ENCODE results near the gene KRTAP3-1. TPM values are rescaled to one million over a fixed set of nuclear protein-coding genes. Genes with fewer than 3 reads are reported as not detected.
"Not testable (repeated sequence)": the region's sequence is repeated elsewhere in the genome, so short reads cannot be mapped to it uniquely, and the experiment has no call there.

The KRTAP3-1 gene
- total RNA-seq, 1 donor from 2014 or later, result not detected

DNA sequence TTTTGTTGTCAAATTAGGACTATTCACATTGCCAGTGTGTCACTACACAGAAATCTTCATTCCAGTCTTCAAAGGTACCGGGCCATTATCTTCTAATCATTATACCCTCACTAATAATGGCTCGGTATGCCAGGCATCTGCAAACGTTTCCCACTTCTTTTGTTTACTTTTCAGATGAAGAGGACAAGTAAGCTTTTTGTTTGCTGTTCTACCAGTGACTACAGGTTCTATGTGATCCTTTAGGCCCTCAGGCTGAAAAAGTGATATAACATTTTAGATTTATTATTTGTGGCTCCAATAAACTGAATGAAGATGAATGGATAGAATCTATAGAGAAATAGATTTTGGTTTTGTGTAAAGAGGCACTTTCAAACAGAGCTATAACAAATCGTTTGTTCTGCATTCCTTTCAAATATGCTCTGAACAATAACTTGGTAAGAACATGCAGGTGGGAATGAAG is 403 bp upstream of the KRTAP3-1 start:
- Mint-ChIP-seq H3K36me3 (ENCODE audit: unreplicated experiment) (no peaks in the 10 kb centered on the region), H3K4me1 (ENCODE audit: low read depth, unreplicated experiment) (peaks cover 17% of the 10 kb centered on the region), H3K27me3 (ENCODE audit: unreplicated experiment) (peaks cover 8% of the 10 kb centered on the region), H3K4me3 (ENCODE audit: unreplicated experiment) (no peak overlapping the region), H3K9me3 (ENCODE audit: unreplicated experiment) (peaks cover 6% of the 10 kb centered on the region), H3K27ac (ENCODE audit: unreplicated experiment) (no peak overlapping the region)
- TF ChIP-seq, protein P1, sequence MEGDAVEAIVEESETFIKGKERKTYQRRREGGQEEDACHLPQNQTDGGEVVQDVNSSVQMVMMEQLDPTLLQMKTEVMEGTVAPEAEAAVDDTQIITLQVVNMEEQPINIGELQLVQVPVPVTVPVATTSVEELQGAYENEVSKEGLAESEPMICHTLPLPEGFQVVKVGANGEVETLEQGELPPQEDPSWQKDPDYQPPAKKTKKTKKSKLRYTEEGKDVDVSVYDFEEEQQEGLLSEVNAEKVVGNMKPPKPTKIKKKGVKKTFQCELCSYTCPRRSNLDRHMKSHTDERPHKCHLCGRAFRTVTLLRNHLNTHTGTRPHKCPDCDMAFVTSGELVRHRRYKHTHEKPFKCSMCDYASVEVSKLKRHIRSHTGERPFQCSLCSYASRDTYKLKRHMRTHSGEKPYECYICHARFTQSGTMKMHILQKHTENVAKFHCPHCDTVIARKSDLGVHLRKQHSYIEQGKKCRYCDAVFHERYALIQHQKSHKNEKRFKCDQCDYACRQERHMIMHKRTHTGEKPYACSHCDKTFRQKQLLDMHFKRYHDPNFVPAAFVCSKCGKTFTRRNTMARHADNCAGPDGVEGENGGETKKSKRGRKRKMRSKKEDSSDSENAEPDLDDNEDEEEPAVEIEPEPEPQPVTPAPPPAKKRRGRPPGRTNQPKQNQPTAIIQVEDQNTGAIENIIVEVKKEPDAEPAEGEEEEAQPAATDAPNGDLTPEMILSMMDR (IDR thresholded peaks at IDR 0.05; ENCODE audit: partially characterized antibody, unreplicated experiment), result no peak
- DNase-seq, result no peak

DNA sequence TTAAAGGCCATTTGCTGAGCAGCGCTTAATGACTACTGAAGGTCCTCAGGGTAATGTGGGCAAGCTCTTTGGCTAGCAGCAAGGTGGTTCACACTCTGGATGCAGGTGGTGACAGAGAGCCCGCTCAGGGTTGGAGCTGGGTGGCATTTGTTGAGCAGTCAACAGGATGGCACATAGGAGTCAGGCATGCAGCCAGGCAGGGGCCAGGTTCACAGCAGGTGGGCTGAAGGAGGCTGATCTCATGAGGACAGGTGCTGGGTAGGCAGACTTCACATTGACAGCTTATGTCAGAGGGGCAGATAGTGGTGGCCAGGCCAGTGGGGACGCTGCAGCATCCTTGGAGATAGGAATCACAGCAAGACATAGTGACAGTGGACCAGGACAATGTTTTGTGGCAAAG is 4.5 kb downstream of the KRTAP3-1 start:
- no peaks in the 10 kb centered on the region for H3K36me3 Mint-ChIP-seq (ENCODE audit: unreplicated experiment)
- H3K27ac Mint-ChIP-seq (ENCODE audit: unreplicated experiment), result no peak overlapping the region
- peaks cover 8% of the 10 kb centered on the region for H3K9me3 Mint-ChIP-seq (ENCODE audit: unreplicated experiment)
- H3K4me3 Mint-ChIP-seq (ENCODE audit: unreplicated experiment), result no peak overlapping the region
- TF ChIP-seq, protein P1 (IDR thresholded peaks at IDR 0.05; ENCODE audit: partially characterized antibody, unreplicated experiment), result no peak
- H3K27me3 Mint-ChIP-seq (ENCODE audit: unreplicated experiment), result peaks cover 8% of the 10 kb centered on the region
- peaks cover 16% of the 10 kb centered on the region for H3K4me1 Mint-ChIP-seq (ENCODE audit: low read depth, unreplicated experiment)
- no peak for DNase-seq

DNA sequence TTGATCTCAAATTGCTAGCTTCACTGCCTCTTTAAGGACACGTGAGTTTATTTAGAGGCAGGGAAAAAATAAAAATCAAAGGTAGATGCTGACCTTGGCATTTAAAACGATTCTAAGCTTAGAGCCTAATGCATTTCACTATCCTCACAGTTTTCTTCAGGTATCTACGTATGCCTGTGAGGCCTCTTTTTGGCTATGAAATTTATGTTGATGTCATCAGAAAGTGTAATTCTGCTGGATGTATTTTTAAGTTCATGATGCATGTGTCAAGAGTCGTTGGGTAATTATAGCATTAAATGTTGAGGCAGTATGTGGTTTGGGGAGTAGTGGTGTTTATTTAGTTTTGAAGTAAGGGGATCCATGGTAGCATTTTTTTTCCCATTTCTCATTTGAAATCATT is 5.0 kb downstream of the KRTAP3-1 start:
- Mint-ChIP-seq H3K36me3 (ENCODE audit: unreplicated experiment) (no peaks in the 10 kb centered on the region), H3K27me3 (ENCODE audit: unreplicated experiment) (peaks cover 9% of the 10 kb centered on the region), H3K4me1 (ENCODE audit: low read depth, unreplicated experiment) (peaks cover 18% of the 10 kb centered on the region), H3K27ac (ENCODE audit: unreplicated experiment) (no peak overlapping the region), H3K4me3 (ENCODE audit: unreplicated experiment) (no peak overlapping the region), H3K9me3 (ENCODE audit: unreplicated experiment) (peaks cover 10% of the 10 kb centered on the region)
- no peak for DNase-seq
- TF ChIP-seq, protein P1 (IDR thresholded peaks at IDR 0.05; ENCODE audit: partially characterized antibody, unreplicated experiment), result no peak

DNA sequence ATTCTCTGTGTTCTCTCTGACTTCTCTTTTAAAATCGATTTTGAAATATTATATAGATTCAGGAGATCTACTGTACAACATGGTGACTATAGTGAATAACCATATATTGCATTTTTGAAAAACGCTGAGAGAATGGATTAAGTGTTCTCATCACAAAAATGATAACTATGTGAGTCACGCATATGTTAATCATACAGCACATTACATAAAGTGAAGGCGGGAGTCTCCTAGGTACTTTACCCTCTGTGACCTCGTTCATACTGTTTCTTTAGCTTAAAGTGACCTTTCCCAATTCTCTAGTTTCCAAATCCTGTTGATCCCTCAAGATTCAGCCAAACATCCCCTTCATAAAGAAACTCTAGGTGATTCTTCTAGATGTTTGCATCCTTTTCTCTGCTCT is 6.1 kb downstream of the KRTAP3-1 start:
- H3K27me3 Mint-ChIP-seq (ENCODE audit: unreplicated experiment), result peaks cover 5% of the 10 kb centered on the region
- H3K4me1 Mint-ChIP-seq (ENCODE audit: low read depth, unreplicated experiment), result peaks cover 11% of the 10 kb centered on the region
- peaks cover 6% of the 10 kb centered on the region for H3K9me3 Mint-ChIP-seq (ENCODE audit: unreplicated experiment)

DNA sequence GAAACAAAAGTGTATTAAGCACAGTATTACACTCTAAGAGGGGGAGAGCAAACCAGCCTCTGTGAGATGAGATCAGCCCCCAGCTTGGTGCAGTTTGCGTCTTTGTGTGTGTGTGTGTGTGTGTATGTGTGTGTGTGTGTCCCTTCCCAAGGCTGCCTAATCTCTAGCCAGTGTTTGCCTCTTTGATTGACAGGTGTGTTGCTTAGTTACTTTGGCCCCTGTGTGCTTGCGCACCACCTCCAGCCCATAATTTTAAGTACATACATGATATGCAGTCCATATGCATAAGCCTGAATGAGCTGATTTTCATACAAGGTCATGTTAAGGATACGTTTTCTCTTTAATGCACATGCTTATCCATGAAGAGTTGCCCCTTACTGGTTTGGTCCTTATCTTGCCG is 7.1 kb downstream of the KRTAP3-1 start:
- TF ChIP-seq, protein P1 (IDR thresholded peaks at IDR 0.05; ENCODE audit: partially characterized antibody, unreplicated experiment), result no peak
- no peak overlapping the region for H3K27ac Mint-ChIP-seq (ENCODE audit: unreplicated experiment)
- H3K36me3 Mint-ChIP-seq (ENCODE audit: unreplicated experiment), result no peaks in the 10 kb centered on the region
- H3K4me1 Mint-ChIP-seq (ENCODE audit: low read depth, unreplicated experiment), result peaks cover 11% of the 10 kb centered on the region
- peaks cover 6% of the 10 kb centered on the region for H3K9me3 Mint-ChIP-seq (ENCODE audit: unreplicated experiment)
- DNase-seq, result no peak
- peaks cover 5% of the 10 kb centered on the region for H3K27me3 Mint-ChIP-seq (ENCODE audit: unreplicated experiment)
- H3K4me3 Mint-ChIP-seq (ENCODE audit: unreplicated experiment), result no peak overlapping the region

More for the DNA sequence above, 6.1 kb downstream of the KRTAP3-1 start:
- no peak overlapping the region for H3K27ac Mint-ChIP-seq (ENCODE audit: unreplicated experiment)
- no peaks in the 10 kb centered on the region for H3K36me3 Mint-ChIP-seq (ENCODE audit: unreplicated experiment)
- DNase-seq, result no peak
- no peak overlapping the region for H3K4me3 Mint-ChIP-seq (ENCODE audit: unreplicated experiment)
- TF ChIP-seq, protein P1 (IDR thresholded peaks at IDR 0.05; ENCODE audit: partially characterized antibody, unreplicated experiment), result no peak

DNA sequence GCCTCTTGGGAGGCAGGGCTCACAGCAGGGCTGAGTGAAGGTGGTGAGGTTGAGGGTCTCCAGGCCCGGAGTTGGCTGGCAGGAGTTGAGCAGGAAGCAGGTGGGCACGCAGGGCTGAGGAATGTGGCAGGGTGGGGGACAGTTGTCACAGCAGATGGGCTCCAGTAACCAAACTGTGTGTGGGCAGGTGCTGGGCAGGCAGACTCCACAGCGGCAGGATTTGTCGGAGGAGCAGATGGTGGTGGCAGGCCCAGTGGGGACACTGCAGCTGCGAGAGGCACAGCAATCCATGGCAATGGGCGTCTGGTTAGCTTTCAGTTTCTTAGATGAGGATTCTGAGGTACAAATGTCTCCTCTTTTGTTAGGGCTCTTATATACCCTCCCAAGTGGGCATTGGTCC is 9.4 kb downstream of the KRTAP3-1 start, which contains the start of gene KRTAP3-2:
TSS of gene KRTAP3-2 (minus strand) at position 344 of the 400 bp plus-strand sequence. CDS start at position 291, 53 bp downstream.
- Mint-ChIP-seq H3K27ac (ENCODE audit: unreplicated experiment) (peak within 1 kb of the TSS; percentile 86), H3K4me1 (ENCODE audit: low read depth, unreplicated experiment) (peaks cover 16% of the 10 kb centered on the region), H3K4me3 (ENCODE audit: unreplicated experiment) (peak within 1 kb of the TSS; percentile 62)
- H3K9me3 Mint-ChIP-seq (ENCODE audit: unreplicated experiment); H3K27me3 Mint-ChIP-seq (ENCODE audit: unreplicated experiment); H3K36me3 Mint-ChIP-seq (ENCODE audit: unreplicated experiment): not testable (repeated sequence)
- peak; percentile 43 for DNase-seq
